HG03097 (cell line): ENCODE data around the gene PAIP2B.

Experiments used
- ATAC-seq: cut with Tn5 transposase; IDR thresholded peaks from one replicate; pipeline ENCODE4 v1.9.1; 2021; ENCODE audit not compliant: unreplicated experiment, low FRiP score

The PAIP2B gene

DNA sequence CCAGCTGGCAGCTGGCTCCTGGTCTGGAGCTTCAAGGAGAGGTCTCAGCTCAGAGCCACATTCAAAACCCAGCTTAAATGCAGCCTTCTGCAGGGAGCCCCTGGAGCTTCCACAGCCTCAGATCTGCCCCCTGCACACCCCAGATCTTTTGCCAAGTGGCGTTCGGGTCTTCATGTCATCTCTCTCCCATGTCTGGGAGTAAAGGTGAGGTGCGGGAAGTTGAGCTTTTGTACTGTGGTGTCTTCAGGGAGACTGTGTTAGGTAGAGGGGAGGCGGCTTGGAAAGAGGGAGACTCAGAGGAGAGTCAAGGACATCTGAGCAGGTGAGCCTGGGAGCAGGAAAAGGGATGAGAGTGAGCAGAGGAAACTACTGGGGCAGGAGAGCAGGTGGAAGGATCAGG, 71.1 kb downstream of the PAIP2B start:
- ATAC-seq = no peak

DNA sequence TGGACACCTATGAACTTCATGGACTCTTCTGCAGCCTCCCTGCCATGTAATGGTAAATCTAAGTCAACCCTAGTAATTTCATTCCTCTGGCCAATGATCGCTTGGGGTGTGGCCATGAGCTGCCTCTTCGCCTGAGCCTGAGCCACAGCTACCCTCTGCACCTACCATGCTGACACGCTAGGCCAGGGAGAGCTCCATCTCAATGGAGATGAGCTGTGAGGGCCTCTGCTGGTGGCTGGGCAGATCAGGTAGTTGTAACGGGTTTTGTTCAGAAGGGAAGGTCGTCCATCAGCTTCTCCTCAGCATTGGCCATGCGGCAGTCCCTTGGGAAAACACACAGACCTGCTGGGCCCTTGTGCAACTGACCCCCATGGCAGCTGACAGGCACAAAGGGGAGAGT, 72.1 kb downstream of the PAIP2B start:
- no peak for ATAC-seq

DNA sequence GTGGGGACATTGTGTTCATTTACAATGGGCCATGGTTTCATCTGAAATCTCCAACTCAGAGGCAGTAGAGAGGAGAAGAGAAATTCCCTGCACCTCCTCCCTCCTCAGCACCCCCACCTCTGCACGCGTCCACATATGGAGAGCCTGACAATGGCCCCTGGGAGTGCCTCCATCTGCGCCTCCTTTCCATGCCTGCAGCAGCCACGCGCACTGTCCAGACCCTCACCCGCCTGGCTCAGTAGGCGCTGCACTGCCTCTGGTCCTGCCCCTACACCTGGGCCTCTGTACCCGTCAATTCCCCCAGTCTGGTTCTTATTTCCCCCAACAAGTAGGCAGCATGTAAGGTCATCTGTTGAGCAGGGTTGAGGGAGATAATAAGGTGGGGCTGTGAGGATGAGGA, 72.6 kb downstream of the PAIP2B start:
- no peak for ATAC-seq

DNA sequence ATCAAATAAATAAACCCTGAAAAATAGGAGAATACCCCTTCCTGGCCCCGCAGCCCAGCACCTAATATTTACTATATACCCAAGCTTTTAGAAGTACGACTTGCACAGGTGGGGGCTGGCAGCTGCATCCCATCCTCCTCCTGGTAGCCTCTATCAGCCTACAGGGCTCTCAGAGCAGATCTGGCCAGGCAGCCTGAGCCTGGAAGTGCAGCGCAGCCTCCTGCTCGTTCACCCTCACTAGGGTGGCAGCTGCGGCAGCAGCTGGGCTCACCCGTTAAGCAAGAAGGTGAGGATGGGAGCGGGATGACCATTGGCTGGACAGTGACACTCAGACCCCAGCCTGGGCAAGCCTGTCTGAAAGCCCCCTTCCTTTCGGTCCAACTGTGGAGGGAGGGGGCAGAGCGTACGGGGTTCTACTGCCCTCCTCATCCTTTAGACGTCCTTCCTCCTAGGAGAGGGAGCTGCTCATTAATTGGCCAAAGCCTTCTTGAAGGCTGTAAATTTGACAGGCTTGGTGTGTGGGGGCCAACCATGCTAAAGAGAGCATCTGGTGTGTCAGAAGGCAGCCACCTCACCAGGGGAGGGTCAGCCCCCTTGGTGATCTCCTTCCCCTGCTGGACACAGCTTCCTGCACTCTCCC, 73.2 kb downstream of the PAIP2B start:
- no peak for ATAC-seq

DNA sequence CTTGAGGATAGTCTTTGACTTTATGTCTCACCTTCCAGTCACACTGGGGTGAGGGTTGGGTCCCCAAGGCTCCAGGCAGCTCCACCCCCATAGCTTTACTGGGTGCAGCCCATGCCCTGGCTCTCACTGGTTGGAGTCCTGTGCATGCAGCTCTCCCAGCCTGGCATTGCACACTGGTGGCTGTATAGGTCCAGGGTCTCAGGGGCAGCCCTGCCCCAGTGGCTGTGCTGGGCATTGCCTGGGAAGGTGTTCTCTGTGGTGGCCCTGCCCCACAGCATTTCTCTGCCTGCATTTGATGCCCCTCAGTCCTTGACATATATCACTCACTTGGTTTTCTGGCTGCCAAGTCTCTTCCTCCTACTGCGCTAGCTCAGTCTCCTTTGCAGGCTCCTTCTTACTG, 75.3 kb downstream of the PAIP2B start:
- no peak for ATAC-seq

DNA sequence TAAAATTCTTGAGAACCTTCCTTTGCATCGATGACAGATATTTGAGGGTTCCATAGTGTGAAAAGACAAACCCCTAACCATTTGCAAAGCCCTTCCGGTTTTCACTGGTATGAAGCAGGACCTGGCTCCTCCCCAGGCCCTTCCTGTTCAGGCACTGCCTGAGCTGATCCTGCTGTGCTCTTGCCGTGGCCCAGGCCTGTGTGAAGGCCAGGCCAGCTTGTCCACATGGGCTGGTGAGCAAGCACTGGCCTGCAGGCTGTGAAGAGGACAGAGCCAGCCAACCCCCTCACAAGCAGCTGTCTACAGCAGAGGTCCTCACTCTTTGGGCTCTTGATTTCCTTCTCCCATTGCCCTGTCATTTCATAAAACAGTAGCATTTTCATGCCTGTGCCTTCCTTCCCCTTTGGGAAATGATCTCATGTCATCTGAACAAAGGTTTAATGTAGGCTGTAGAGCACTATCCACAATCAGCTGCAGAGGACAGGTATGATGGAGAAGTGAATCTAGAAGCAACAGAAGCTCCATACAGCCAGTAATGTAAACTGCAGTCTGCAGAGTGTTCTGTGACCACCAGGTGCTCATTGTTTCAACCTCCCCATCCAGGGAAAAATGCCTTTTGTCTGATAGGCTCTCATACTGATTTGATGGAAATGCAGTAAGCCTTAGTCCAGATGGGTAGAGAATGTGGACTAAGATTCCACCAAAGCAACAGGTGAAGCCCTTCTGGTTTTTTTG, 76.7 kb downstream of the PAIP2B start:
- ATAC-seq = no peak

DNA sequence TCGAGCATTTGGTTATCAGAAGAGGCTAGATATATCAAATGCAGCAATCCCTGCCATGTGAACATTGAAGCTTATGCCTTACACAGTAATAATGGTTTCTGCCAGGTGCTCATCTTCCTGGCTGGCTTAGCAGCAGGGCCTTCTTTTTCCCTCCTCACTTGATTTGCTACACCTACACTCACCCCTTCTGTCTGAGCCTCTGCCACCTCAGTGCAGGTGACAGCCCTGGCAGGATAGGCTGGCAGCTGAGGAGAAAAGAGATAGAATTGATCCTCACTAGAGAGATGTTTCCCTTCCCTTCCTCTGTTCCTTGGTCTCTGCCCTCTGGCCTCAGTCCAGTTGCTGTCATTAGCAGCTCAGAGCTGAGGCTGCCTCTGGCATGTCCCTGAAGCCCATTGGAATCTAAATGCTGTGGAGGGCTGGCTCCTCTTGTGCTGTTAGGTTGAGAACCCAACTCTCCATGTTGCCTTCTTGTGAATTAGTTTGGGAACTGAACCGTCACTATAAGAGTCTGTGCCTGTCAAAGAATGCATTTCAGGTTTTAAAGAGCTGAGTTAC, 78.3 kb downstream of the PAIP2B start:
- no peak for ATAC-seq

DNA sequence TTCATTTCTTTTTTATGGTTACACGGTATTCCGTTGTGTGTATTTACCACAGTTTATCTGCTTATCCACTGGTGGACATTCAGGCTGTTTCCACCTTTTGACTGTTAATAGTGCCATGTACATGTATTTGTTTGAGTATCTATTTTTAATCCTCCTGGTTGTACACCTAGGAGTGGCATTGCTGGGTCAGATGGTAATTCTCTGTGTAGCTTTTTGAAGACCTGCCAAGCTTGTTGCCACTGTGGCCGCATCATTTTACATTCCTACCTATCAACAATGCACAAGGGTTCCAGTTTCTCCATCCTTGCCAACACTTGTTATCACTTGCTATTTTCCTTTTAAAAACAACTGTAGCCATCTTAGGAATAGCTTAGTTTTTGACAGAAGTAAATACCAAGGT, 83.1 kb downstream of the PAIP2B start:
- no peak for ATAC-seq

DNA sequence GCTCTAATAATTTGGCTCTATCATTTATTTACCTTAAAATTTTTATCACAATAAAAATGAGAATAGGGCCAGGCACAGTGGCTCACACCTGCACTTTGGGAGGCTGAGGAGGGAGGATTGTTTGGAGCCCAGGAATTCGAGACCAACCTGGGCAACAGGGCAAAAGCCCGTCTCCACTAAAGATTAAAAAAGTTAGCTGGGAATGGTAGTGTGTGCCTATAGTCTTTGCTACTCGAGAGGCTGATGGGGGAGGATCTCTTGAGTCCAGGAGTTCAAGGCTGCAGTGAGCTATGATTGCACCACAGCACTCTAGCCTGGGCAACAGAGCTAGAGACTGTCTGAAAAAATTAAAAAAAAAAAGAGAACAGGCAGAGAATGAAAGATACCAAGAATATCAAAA, 90.7 kb downstream of the PAIP2B start:
- no peak for ATAC-seq

DNA sequence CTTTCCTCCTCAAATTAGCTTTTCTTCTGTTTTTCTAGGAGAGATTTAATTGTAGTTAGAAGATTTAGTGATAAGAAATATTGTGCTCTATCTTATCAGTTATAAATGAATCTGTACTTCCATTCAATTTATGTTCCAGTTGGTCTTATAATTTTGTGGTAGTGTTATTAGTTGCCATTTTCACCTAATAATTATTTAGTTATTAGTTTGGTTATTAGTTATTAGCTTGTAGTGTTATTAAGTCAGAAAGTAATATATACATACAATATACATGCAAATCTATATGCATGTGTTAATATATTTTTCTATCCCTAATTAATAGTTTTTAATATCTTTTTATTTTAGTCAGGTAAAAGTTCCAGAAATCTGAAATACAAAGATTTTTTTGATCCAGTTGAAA, 93.3 kb downstream of the PAIP2B start:
- ATAC-seq = no peak
